RPMI7951 (cell line): ENCODE results near the gene ZNF227. TPM values are rescaled to one million over a fixed set of nuclear protein-coding genes. Genes with fewer than 3 reads are reported as not detected.
"Not testable (repeated sequence)": the region's sequence is repeated elsewhere in the genome, so short reads cannot be mapped to it uniquely, and the experiment has no call there.

Source experiments
- DNase-seq: peaks from one replicate; pipeline ENCODE4 v3.0.0-alpha.2; 2012; ENCODE audit warnings: low read depth
- total RNA-seq: library from RNA; depleted of rRNA; stranded (reverse); fragments of >200 nt; shearing (Covaris generic); gene quantifications from 2 replicates; pipeline ENCODE4 v1.2.3, GENCODE V29; 2014; rRNA removed

Gene ZNF227
- total RNA-seq, result 18.6 and 23.3 TPM in 2 replicates

DNA sequence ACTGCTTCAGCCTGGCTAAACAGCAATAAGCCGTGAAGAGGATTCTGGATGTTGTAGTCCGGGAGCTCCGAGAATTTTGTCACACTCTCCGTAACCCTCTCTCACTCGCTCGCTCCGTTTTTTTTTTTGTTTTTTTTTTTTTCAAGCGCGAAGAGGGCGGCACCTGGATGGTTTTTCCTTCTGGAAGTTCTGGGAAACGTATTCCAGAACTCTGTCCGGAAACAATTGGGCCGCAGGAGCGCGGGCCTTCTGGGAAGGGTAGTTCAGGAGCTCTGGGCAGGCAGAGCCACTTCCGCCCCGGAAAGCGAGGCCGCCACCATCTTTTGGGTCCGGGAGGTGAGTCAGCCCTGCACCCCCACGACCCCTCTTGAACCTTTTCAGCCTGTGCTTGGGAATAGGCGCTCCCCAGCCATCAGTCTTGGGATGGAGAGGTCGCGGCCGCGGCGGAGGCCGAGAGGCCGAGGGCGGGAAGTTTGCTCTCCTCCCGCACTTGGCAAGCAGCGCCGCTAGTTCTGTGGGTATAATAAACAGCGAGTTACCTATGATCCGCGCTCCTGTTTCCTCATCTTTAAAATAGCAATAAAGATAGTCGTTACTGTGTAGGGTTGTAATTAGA lies at the start of gene ZNF227:
TSS of gene ZNF227 (plus strand) at position 283 of the 616 bp plus-strand sequence. CDS start 5,261 bp downstream, outside the sequence.
- peak; percentile 98 for DNase-seq

DNA sequence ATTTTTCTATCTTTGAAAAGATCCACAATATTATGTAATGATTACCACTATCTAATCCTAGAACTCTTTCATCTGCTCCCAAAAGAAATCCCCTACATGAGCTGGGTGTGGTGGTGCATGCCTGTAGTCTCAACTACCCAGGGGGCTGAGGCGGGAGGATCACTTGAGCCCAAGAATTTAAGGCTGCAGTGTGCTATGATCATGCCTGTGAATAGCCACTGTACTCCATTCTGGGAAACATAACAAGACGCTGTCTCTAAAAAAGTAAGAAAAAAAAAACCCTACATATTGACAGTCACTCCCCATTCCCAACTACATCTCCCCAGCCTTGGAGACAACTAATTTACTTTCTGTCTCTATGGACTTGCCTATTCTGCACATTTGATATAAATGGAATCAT lies 48.5 kb upstream of the ZNF227 start:
- no peak for DNase-seq

DNA sequence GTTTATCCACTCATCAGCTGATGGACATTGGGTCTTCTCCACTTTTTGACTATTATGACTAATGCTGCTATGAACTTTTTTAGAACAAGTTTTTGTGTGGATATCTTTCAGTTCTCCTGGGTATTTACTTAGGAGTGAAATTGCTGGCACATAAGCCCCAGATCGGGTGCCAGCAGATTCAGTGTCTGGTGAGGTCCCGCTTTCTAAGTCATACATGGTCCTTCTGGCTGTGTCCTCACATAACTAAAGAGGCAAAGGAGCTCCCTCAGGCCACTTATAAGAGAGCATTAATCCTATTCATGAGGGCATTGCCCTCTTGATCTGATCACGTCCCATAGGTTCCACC lies 48.0 kb upstream of the ZNF227 start:
- no peak for DNase-seq

DNA sequence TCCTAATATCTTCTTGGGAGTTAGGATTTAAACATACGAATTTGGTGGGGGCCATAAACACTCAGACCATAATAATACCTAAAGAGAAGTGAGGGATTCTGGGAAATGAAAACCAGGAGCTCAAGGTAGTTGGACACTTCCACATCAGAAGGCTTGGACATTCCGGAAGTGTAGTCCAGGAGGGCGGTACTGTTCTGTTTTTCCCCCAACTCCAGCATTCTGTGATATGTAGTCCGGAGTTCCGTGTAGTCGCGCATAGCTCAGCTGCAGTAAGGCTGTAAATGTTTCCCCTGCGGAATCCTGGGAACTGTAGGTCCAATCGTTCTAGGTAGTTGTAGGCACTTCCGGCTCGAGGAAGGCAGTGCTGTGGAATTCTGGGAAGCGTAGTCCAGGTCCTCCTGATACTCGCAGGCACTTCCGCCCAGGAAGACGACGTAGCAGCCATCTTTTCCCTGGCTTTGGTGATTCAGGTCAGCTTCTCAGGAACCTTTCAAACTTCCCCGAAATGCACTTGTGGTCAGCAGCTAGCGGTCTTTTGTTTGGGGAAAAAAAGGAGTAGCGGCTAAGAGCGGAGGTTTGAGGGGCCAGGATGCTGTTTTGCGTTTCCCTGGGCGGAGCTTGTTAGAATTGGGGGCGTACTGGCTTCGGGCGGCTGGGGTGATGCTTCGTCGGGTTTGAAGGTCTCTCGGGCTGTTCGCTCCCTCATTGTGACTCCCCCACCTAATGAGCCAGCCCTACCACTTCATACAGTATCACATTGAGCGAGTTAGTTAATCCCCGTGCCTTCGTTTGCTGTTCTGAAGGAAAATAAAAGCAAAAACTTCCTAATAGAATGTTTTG lies 47.4 kb upstream of the ZNF227 start, which contains the start of gene ZNF226:
TSS of gene ZNF226 (plus strand) at position 428 of the 840 bp plus-strand sequence. CDS start 4,981 bp downstream, outside the sequence.
- DNase-seq, result peak; percentile 99

DNA sequence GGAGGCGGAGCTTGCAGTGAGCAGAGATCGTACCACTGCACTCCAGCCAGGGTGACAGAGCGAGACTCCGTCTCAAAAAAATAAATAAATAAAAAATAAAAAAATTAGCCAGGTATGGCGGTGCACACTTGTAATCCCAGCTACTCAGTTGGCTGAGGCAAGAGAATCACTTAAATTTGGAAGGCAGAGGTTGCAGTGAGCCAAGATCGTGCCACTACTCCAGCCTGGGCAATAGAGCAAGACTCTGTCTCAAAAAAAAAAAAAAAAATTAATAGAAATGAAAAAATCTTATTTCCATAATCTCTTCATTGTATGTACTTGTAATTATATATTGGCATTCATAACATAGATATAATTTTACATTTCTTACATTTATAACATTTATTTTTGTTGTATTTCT lies 41.7 kb upstream of the ZNF227 start:
- DNase-seq, result not testable (repeated sequence)

DNA sequence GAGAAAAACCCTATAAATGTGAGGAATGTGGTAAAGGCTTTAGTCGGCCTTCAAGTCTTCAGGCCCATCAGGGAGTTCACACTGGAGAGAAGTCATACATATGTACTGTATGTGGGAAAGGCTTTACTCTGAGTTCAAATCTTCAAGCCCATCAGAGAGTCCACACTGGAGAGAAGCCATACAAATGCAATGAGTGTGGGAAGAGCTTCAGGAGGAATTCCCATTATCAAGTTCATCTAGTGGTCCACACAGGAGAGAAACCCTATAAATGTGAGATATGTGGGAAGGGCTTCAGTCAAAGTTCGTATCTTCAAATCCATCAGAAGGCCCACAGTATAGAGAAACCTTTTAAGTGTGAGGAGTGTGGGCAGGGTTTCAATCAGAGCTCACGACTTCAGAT lies 35.7 kb upstream of the ZNF227 start:
- DNase-seq, result no peak

DNA sequence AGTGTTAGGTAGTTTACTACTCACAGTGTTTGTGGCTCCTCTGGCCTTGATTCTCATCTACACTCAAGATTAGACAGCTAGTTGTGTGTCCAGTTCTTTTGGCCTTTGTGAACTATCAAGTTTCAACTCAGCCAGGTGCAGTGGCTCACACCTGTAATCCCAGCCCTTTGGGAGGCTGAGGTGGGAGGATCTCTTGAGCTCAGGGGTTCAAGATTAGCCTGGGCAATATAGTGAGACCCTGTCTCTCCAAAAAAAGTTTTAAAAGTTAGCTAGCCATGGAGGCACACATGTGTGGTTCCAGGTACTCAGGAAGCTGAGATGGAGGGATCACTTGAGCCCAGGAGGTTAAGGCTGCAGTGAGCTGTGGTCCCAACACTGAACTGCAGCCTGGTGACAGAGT lies 31.4 kb upstream of the ZNF227 start:
- no peak for DNase-seq

DNA sequence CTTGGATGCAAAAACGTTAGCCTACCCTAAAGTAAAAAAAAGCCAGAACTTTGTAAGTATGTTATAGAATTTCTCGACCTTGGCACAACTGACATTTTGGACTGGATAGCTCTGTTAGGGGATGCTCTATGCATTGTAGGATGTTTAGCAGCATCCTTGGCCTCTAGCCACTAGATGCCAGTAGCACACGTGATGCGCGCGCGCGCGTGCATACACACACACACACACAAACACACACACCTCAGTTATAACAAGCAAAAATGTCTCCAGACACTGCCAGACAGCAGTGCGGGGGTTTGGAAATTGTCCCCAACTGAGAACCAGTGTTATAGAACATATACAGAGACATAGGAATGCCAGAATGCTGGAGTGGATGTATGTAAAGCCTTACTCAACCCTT lies 30.2 kb upstream of the ZNF227 start:
- DNase-seq, result no peak

DNA sequence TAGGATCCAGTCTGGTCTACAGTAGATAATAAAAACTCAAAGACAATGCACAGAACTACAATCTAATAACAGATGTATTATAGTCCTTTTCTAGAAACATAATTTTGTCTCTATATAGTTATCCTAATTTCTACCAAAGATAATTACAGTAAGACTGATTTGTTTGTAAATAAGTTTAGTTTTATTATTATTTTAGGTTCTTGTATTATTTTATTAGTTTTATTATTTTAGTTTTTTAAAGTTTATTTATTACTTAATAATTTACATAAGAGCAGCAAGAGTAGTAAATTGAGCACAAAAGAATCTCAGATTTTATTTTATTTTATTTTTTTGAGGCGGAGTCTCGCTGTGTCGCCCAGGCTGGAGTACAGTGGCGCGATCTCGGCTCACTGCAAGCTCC lies 22.3 kb upstream of the ZNF227 start:
- no peak for DNase-seq

DNA sequence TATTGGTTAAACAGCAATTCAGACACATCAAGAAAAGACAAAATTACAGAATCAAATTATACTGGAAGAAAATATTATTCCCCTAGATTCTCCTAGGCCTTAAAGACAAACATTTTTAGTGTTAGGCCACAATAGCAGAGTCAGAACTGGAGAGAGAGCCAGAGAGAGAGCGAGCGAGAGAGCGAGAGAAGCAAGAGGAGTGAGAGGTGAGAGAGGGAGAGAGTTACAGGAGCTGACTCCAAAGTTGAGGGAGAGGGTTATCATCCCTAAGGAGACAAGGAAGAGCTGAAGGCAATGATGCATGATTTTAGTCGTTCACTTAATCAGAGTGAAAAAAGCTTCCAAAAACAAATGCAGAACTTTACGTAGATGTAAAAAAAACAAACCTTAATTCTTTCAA lies 20.2 kb upstream of the ZNF227 start:
- DNase-seq, result no peak

DNA sequence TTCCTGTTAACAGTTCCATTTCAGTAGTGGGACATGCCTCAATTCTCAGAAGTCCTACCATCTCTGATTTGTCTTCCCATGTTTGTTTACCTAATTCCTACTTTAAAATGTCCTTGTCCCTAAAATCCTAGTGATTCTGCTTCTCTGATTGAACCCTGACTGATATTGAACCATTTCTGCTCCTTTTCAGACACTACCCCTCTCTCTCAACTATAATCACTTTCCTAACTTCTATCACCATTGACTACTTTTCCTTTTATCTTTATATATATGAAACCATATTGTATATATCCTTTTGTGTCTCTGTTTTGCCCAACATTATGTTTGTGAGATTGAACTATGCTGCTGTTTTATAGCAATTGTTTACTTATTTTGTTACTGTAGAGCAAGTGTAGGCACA lies 15.6 kb upstream of the ZNF227 start:
- no peak for DNase-seq

DNA sequence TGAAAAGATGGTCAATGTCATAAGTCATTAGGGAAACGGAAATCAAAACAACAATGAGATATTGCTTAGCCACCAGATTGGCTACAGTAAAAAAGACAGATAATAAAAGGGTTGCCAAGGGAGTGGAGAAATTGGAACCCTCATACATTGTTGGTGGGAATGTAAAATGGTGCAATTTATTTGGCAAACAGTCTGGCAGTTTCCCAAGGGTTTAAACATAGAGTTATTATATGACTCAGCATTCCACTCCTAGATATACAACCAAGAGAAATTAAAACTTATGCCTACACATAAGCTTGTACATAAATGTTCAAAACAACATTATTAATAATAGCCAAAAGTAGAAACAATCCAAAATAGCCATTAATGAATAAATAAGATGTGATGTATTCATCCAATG lies 9.9 kb upstream of the ZNF227 start:
- peak; percentile 5 for DNase-seq

DNA sequence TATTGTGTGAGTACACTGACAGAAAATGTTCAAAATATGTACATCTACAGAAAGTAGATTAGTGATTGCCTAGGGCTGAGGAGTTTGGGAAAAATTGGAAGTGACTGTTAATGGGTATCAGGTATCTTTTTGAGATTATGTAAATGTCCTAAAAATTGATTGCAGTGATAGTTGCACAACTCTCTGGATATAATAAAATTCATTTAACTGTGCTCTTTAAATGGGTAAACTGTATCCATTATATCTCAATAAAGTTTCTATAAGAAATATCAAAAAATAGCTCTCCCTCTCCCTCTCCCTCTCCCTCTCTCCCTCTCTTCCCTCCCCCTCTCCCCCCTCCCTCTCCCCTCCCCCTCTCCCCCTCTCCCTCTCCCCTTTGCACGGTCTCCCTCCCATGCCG lies 9.4 kb upstream of the ZNF227 start:
- no peak for DNase-seq

DNA sequence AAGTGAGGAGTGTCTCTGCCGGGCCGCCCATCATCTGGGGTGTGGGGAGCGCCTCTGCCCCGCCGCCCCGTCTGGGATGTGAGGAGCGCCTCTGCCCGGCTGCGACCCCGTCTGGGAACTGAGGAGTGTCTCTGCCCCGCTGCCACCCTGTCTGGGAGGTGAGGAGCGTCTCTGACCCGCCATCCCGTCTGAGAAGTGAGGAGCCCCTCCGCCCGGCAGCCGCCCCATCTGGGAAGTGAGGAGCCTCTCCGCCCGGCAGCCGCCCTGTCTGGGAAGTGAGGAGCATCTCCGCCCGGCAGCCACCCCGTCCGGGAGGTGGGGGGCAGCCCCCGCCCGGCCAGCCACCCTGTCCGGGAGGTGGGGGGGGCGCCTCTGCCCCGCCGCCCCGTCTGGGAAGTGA lies 8.5 kb upstream of the ZNF227 start:
- not testable (repeated sequence) for DNase-seq

DNA sequence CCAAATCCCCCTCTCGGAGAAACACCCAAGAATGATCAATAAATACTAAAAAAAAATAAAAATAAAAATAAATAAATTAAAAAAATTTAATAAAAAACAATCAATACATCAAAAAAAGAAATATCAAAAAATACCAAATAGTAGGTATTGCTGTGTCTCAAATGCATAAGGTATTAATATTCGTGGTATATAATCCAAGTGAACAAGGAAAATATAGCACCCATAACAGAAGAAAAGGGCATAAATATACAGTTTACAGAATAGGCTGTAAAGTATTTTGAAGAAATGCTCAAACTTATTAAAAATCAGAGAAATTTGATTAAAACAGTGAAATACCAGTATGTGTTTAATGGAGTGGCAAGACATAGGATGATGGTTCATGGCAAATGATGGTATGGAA lies 7.6 kb upstream of the ZNF227 start:
- no peak for DNase-seq

DNA sequence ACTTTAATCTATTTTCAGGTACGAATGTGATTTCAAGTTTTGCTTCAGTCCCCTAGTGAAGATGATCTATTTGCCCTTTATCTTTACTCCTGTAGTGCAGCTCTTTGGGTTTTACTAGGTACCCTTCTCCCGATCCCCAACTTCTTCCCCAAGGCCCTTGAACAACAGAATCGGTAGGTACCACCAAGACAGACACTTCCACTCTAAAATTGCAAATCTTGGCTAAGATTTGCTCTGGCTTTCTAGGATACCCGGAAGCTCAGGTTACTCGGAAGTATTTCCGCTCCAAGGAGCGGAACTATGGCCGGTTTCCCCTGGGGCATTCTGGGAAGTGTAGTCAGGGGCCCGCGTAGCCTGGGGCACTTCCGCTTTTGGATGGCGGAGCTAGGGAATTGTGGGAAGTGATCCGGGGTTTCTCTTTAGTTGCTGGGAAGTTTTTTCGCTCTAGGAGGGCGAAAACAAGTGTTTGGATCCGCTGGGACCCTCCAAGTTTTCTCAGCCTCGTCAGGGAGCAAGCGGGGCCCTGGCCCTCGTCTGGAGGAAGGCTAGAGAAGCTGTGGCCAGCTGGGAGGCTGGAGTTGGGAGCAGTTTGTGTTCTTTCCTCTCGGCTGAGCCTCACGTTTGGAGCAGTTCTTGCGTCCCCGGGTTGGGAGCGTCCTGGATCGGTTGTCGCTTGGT lies 5.1 kb upstream of the ZNF227 start:
- peak; percentile 98 for DNase-seq

DNA sequence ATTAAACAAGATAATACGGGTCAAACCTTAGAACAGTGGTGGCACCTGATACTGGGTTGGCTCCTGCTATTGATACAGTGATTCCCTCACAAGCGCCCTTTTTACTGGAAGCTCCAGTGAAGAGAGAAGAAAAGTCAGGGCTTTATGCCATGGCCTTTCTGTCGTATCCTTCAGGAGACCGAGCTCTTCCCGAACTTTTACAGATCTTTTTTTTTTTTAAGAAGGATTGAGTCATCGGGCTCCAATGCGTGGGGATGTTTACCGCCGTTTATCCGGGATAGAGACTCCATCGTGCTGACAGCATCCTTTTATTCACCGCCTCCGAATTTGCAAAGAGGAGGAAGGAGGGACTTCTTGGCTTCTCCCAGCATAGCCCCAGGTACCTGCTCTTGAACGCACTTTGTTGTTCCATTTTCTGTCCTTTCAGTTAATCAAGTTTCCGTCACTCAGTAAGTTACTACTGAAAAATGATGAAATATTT lies 574 bp downstream of the ZNF227 start:
- DNase-seq, result peak; percentile 53

DNA sequence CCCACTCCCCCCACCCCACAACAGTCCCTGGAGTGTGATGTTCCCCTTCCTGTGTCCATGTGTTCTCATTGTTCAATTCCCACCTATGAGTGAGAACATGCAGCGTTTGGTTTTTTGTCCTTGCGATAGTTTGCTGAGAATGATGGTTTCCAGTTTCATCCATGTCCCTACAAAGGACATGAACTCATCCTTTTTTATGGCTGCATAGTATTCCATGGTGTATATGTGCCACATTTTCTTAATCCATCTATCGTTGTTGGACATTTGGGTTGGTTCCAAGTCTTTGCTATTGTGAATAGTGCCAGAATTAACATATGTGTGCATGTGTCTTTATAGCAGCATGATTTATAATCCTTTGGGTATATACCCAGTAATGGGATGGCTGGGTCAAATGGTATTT lies 7.6 kb downstream of the ZNF227 start:
- DNase-seq, result not testable (repeated sequence)

DNA sequence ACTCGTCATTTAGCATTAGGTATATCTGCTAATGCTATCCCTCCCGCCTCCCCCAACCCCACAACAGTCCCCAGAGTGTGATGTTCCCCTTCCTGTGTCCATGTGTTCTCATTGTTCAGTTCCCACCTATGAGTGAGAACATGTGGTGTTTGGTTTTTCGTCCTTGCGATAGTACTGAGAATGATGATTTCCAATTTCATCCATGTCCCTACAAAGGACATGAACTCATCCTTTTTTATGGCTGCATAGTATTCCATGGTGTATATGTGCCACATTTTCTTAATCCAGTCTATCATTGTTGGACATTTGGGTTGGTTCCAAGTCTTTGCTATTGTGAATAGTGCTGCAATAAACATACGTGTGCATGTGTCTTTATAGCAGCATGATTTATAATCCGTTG lies 8.4 kb downstream of the ZNF227 start:
- DNase-seq, result not testable (repeated sequence)

DNA sequence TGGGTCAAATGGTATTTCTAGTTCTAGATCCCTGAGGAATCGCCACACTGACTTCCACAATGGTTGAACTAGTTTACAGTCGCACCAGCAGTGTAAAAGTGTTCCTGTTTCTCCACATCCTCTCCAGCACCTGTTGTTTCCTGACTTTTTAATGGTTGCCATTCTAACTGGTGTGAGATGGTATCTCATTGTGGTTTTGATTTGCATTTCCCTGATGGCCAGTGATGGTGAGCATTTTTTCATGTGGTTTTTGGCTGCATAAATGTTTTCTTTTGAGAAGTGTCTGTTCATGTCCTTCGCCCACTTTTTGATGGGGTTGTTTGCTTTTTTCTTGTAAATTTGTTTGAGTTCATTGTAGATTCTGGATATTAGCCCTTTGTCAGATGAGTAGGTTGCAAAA lies 9.0 kb downstream of the ZNF227 start:
- not testable (repeated sequence) for DNase-seq

DNA sequence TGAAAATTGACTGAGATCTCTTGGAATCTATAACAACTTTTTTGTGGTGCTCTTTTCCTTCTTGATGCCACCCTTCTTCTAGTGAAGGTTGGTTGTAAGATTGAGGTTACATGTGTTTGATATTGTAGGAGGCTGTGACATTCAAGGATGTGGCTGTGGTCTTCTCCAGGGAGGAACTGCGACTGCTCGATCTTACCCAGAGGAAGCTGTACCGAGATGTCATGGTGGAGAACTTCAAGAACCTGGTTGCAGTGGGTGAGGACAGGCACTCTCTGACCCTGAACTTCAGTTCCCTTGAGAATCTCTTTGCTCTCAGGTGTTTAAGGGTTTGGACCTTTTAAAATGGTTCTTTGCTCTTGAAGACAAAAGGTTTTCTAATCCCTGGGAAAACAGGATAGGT lies 16.0 kb downstream of the ZNF227 start:
- DNase-seq, result no peak

DNA sequence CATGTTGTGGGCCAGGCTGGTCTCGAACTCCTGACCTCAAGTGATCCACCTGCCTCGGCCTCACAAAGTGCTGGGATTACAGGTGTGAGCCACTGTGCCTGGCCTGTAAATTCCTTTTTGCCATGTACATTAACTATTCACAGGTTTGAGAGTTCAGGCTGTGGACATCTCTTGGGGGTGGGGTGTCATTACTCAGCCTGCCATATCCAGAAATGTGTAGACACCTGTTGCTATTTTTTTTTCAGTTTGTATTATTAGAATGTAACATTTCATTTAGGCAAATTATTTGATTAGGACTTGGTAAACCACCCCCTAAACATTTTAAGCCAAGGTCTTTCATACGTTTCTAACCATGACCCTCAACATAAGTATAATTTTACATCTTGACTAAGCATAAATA lies 20.5 kb downstream of the ZNF227 start:
- DNase-seq, result no peak

DNA sequence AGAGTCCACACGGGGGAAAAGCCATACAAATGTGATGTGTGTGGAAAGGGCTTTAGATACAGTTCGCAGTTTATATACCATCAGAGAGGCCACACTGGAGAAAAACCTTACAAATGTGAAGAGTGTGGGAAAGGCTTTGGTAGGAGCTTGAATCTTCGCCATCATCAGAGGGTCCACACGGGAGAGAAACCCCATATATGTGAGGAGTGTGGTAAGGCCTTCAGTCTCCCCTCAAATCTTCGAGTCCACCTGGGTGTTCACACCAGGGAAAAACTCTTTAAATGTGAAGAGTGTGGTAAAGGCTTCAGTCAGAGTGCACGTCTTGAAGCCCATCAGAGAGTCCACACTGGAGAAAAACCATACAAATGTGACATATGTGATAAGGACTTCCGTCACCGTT lies 24.1 kb downstream of the ZNF227 start:
- no peak for DNase-seq
